GM10248 (cell line): ENCODE data around the gene LIPA.

Experiments used
- CTCF ChIA-PET: fragments of 300-600 bp; sonication (Branson Sonifier 250); formaldehyde crosslinking; extraction: SDS; loops from one replicate; lab custom pipeline; 2021; ENCODE audit warnings: antibody characterized with exemption; lab: Yijun Ruan, JAX
- POLR2A ChIA-PET: fragments of 350-650 bp; sonication (Branson Sonifier 250); formaldehyde crosslinking; extraction: SDS; loops from one replicate; lab custom pipeline; 2020; ENCODE audit warnings: antibody characterized with exemption; lab: Yijun Ruan, JAX
- DNase-seq: peaks from one replicate; pipeline ENCODE4 v3.0.0; 2012; ENCODE audit errors: extremely low spot score
- TF ChIP-seq, protein P1 (sequence below): IDR thresholded peaks from 2 replicates; pipeline ENCODE4 v1.5.1; 2012; ENCODE audit warnings: mild to moderate bottlenecking, low read depth; ENCODE audit errors: extremely low read depth, missing control alignments, control extremely low read depth

The LIPA gene

DNA sequence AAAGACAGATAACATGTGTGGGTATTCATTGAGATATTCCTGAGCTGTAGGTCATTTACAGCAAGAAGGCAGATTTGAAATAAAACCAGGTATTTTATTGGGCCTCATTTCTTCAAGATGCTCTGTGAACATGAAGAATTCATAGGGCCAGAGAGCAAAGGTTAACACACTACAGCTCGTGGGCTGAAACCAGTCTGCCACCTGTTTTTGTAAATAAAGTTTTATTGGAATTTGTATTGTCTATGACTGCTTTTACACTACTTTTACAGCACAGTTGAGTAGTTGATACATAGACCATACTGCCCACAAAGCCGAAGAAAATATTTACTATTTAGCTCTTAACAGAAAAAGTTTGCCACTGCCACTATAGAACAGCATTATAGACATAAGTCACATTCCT, 22.1 kb upstream of the LIPA start:
- no peak for DNase-seq
- ChIA-PET POLR2A (no interaction called here), CTCF (interaction anchor here (0.9 to 4.1 kb wide), 6 partner anchors 10 to 115 kb away, joined by 3 to 26 read pairs (median 4); no protein-coding TSS in a partner anchor)
- TF ChIP-seq, protein P1, sequence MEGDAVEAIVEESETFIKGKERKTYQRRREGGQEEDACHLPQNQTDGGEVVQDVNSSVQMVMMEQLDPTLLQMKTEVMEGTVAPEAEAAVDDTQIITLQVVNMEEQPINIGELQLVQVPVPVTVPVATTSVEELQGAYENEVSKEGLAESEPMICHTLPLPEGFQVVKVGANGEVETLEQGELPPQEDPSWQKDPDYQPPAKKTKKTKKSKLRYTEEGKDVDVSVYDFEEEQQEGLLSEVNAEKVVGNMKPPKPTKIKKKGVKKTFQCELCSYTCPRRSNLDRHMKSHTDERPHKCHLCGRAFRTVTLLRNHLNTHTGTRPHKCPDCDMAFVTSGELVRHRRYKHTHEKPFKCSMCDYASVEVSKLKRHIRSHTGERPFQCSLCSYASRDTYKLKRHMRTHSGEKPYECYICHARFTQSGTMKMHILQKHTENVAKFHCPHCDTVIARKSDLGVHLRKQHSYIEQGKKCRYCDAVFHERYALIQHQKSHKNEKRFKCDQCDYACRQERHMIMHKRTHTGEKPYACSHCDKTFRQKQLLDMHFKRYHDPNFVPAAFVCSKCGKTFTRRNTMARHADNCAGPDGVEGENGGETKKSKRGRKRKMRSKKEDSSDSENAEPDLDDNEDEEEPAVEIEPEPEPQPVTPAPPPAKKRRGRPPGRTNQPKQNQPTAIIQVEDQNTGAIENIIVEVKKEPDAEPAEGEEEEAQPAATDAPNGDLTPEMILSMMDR, result no peak

DNA sequence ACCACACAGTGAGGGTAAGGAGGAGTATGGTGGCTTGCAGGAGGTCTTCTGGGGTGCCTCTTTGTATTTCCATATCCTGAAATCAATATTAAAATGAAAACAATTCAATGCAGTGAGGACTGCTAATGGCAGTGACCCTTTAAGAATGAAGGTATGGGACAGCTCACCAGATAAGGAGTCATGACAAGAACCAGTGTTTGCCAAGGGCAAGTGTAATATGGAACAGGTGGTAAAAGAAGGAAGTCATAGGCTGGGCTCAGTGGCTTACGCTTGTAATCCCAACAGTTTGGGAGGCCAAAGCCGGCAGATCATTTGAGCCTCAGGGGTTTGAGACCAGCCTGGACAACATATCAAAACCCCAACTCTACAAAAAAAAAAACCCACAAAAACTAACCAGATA, 20.0 kb upstream of the LIPA start:
- no peak for DNase-seq
- TF ChIP-seq, protein P1, result no peak
- POLR2A ChIA-PET, result no interaction called here
- CTCF ChIA-PET, result interaction anchor here (1.0 to 4.1 kb wide), 3 partner anchors 12 to 97 kb away, joined by 3 to 26 read pairs (median 11); no protein-coding TSS in a partner anchor

DNA sequence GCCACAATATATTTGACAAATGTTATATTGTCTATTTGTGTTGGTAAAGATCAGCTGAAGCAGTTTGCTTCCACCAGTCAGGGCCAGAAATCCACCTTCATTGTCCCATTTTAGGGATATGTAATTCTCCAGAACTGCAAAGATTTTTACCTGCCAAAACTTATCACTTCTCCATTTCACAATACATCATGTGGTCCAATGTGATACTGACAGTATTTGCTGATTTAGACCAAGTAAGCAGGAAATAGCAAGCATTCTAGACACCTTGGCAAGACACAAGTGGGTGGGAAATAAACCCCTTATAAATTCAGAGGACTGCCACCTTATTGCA, 18.5 kb upstream of the LIPA start:
- CTCF ChIA-PET, result interaction anchor here (1.1 to 4.1 kb wide), 4 partner anchors 10 to 99 kb away, joined by 3 to 26 read pairs (median 4); no protein-coding TSS in a partner anchor
- DNase-seq, result no peak
- POLR2A ChIA-PET, result no interaction called here
- TF ChIP-seq, protein P1, result no peak

DNA sequence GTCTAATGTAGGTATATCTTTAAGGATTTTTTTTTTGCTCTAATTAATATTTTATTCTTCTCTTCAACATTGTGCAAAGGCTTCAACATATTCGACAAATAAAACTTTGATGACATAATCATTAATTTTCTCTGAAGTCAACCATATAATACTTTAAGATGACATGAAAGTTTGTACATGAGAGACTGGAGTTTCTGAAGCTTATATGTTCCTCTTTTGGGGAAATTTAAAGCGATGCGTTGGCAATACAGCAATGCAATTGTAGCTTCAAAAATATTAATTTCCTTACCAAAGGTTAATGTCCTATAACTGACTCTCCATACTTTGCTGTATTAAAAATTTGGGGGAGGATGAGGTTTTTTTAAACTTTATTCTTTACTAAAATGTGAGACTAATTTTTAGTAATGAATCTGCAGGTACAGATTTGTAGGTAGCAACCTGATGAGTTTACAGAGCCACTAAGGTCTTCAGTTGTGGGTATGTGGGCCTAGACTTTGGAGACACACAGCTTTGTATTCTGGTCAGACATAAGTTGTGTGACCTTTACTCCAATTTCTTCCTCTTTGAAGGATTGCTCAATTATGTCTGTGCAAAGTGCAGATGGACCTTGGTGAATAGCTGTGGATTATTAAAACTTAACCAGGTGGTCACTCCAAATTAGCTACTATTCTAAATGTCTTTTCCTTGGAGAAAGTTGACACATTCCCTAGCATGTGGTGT, 18.0 kb upstream of the LIPA start:
- ChIA-PET CTCF (interaction anchor here (1.0 to 1.4 kb wide), 4 partner anchors 11 to 73 kb away, joined by 3 to 5 read pairs (median 3); no protein-coding TSS in a partner anchor), POLR2A (no interaction called here)
- TF ChIP-seq, protein P1, result no peak
- no peak for DNase-seq

DNA sequence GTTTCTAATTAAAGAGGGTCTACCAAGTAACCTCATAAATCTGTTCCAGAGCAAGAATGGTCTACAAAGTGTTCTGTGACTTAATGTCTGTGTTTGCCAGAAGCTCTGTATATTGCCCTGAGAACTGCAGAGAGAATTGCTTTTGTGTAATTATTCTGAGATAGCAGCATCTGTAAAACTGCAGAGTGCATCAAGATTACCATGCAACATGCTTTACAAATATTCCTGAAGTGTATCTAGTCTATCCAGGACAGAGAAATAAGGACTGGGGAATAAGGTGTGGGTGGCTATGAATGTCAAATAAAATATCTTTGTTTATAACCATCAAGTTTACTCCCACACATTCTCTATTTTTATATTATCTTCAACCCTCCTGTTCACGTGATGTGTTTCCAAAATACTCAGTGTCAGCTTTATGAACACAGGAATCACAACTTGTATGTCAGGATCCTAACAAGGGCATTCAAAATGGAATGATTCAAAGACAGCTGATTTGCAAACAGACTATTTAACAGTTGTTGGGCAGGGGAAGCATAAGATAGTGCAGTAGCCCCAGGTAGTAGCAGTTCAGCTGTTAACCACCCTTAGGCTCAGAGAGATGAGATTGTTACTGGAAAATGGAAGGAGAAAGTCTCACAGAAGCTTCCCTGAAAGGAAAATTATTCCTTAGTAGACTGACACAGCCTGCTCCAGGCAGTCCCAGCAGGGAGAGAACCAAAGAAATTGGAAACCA, 15.3 kb upstream of the LIPA start:
- ChIA-PET POLR2A (no interaction called here), CTCF (interaction anchor here (1.2 to 2.9 kb wide), 2 partner anchors 11 to 102 kb away, joined by 3 to 11 read pairs; no protein-coding TSS in a partner anchor)
- TF ChIP-seq, protein P1, result no peak
- DNase-seq, result no peak

DNA sequence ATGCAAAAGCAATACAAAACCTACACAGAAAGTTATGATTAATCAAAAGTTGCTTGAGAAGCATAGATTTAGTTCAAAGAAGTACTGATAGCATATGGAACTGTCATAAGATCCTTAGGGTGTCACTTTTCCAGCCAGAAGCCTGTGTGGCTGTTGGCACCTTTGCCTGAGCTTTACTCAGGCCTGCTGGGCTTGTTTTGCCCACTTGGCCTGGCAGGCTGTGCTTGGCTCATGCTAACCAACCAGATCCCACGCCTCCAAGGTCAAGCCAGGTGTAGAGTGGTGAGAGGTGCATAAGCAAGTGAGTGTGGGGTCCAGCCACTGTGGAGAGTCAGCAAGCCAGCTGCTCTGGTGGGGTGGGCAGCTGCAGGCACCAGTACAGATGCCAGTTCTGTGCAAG, 12.0 kb upstream of the LIPA start:
- no peak for DNase-seq
- TF ChIP-seq, protein P1, result no peak
- ChIA-PET POLR2A (no interaction called here), CTCF (interaction anchor here (0.8 to 1.1 kb wide), 3 partner anchors 20 to 301 kb away, joined by 3 read pairs; no protein-coding TSS in a partner anchor)
